Gastroesophageal sphincter (tissue), 3 donors: ENCODE results near the gene ZNF362.

ENCODE experiments used
- EP300 ChIP-seq: sonication (generic); formaldehyde crosslinking; IDR thresholded peaks from one replicate; pipeline ENCODE4 v1.6.1; 2017; ENCODE audit warnings: antibody characterized with exemption, mild to moderate bottlenecking
- POLR2A ChIP-seq, 2 donors: fragments of 450-650 bp; IDR thresholded peaks; one replicate each; pipeline ENCODE4 v1.6.1; 2017; ENCODE audit warnings: antibody characterized with exemption in 2 of 2, mild to moderate bottlenecking in 2 of 2, moderate library complexity in 1 of 2
- TF ChIP-seq, protein P1 (sequence below), 4 experiments: fragments of 200-600 bp in 2 of 4; fragments of 450-650 bp in 2 of 4; sonication (generic) in 1 of 4; IDR thresholded peaks; one replicate each; pipeline ENCODE4 v1.5.1; 2017 to 2019; ENCODE audit warnings: antibody characterized with exemption in 4 of 4, mild to moderate bottlenecking in 2 of 4, moderate library complexity in 2 of 4

DNA sequence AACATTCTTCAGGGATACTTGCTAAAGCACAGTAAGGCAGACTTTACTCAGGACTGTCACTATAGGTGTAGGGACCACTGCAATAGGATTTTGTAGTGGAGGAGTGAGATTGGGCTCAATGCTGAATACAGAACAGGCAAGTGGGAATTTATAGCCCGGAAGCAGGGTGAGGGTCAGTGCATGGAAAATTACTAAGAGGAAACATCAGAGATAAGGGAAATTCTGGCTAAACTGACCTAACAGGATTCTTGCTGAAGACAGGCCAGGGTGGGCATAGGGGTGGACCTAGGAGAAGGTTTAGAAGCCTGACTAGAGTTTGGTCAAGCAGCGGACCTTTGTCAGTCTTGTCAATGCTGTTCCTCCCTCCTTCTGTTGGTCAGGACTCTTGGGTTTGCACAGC lies 20.8 kb upstream of the ZNF362 start:
- TF ChIP-seq POLR2A (IDR thresholded peaks at IDR 0.05) (no peak), EP300 (no peak)
- TF ChIP-seq, protein P1, sequence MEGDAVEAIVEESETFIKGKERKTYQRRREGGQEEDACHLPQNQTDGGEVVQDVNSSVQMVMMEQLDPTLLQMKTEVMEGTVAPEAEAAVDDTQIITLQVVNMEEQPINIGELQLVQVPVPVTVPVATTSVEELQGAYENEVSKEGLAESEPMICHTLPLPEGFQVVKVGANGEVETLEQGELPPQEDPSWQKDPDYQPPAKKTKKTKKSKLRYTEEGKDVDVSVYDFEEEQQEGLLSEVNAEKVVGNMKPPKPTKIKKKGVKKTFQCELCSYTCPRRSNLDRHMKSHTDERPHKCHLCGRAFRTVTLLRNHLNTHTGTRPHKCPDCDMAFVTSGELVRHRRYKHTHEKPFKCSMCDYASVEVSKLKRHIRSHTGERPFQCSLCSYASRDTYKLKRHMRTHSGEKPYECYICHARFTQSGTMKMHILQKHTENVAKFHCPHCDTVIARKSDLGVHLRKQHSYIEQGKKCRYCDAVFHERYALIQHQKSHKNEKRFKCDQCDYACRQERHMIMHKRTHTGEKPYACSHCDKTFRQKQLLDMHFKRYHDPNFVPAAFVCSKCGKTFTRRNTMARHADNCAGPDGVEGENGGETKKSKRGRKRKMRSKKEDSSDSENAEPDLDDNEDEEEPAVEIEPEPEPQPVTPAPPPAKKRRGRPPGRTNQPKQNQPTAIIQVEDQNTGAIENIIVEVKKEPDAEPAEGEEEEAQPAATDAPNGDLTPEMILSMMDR (IDR thresholded peaks at IDR 0.05) = no peak
